ENCODE results near the gene FAM135A.

- TF ChIP-seq EZH2 (IDR thresholded peaks at IDR 0.05; ENCODE audit: borderline replicate concordance, low read length): no peak
- no peak for TF ChIP-seq CTCF (IDR thresholded peaks at IDR 0.05; ENCODE audit: low read length)
These were observed 33.8 kb upstream of the FAM135A start for GRCh38 chr6:70379473-70380013.

All from OCI-LY1 (cell line).